SH-SY5Y (cell line): ENCODE measurements around the gene SALL1.

ENCODE experiments used
- GATA2 ChIP-seq: IDR thresholded peaks from 2 replicates; pipeline ENCODE4 v1.6.1; 2011; ENCODE audit warnings: mild to moderate bottlenecking, low read depth, low read length
- GATA3 ChIP-seq: IDR thresholded peaks from 2 replicates; pipeline ENCODE4 v1.6.1; 2011; ENCODE audit warnings: low read depth, mild to moderate bottlenecking, low read length, moderate library complexity

GRCh38 chr16:51143196-51143977 lies 7.7 kb downstream of the SALL1 start:
- TF ChIP-seq GATA2: no peak
- TF ChIP-seq GATA3: no peak
